ENCODE measurements around the gene NPW. TPM values are rescaled to one million over a fixed set of nuclear protein-coding genes. Genes with fewer than 3 reads are reported as not detected.
A peak's percentile ranks its signal among the peaks of the same experiment; 100 is the strongest.

The NPW gene
- total RNA-seq, 2 donors from 2014 or later = 0.84 TPM; not detected in 1

GRCh38 chr16:1983544-1984346 is 35.8 kb upstream of the NPW start, which contains the start of gene GFER:
TSS of gene GFER (plus strand) at chr16:1984193. CDS start at chr16:1984219, 26 bp downstream.
- ATAC-seq = peak; percentile 96
- intact Hi-C loops (cut with DNase I) = no loop called here
- DNase-seq = peak; percentile 91

GRCh38 chr16:1984347-1985225 is 35.0 kb upstream of the NPW start:
- intact Hi-C loops (cut with DNase I) = no loop called here
- ATAC-seq (peak; percentile 6 to 14), DNase-seq (no peak)

GRCh38 chr16:1985466-1986150 is 34.0 kb upstream of the NPW start:
- intact Hi-C loops (cut with DNase I) = no loop called here
- ATAC-seq (no peak), DNase-seq (no peak)

- ATAC-seq (no peak), DNase-seq (no peak)
- intact Hi-C loops (cut with DNase I) = no loop called here
These were observed 32.4 kb upstream of the NPW start for GRCh38 chr16:1987198-1987597.

- no peak for ATAC-seq
- no peak for DNase-seq
- intact Hi-C loops (cut with DNase I) = no loop called here
These were observed 30.1 kb upstream of the NPW start, which contains the start of gene SYNGR3 for GRCh38 chr16:1989209-1990100. TSS of gene SYNGR3 (plus strand) at chr16:1989970. CDS start at chr16:1990103, 133 bp downstream.

- ATAC-seq = no peak
- DNase-seq = no peak
- intact Hi-C loops (cut with DNase I) = no loop called here
These were observed 29.6 kb upstream of the NPW start for GRCh38 chr16:1990101-1990350.

GRCh38 chr16:1990351-1991134 is 29.0 kb upstream of the NPW start:
- no peak for DNase-seq

GRCh38 chr16:1991135-1991551 is 28.4 kb upstream of the NPW start:
- intact Hi-C loops (cut with DNase I) = no loop called here
- DNase-seq (no peak), ATAC-seq (peak in 1 of 2 donors; percentile 3)

More at GRCh38 chr16:1990351-1991134, 29.0 kb upstream of the NPW start:
- intact Hi-C loops (cut with DNase I) = no loop called here
- no peak for ATAC-seq

GRCh38 chr16:1991588-1991947 is 28.0 kb upstream of the NPW start:
- no peak for ATAC-seq
- intact Hi-C loops (cut with DNase I) = no loop called here
- DNase-seq = no peak

- ATAC-seq = peak; percentile 90 to 93
- peak; percentile 97 for DNase-seq
- intact Hi-C loops (cut with DNase I) = no loop called here
These were observed 27.5 kb upstream of the NPW start for GRCh38 chr16:1991948-1992703.

- DNase-seq = no peak
- peak in 1 of 2 donors; percentile 1 for ATAC-seq
- intact Hi-C loops (cut with DNase I) = no loop called here
These were observed 26.8 kb upstream of the NPW start for GRCh38 chr16:1992704-1993317.

- intact Hi-C loops (cut with DNase I) = no loop called here
- DNase-seq (peak; percentile 31), ATAC-seq (no peak)
These were observed 25.9 kb upstream of the NPW start for GRCh38 chr16:1993731-1994131.

GRCh38 chr16:1997494-1998359 is 21.9 kb upstream of the NPW start:
- DNase-seq = no peak

GRCh38 chr16:1998360-1998835 is 21.2 kb upstream of the NPW start:
- no peak for ATAC-seq
- intact Hi-C loops (cut with DNase I) = no loop called here
- DNase-seq = no peak

More at GRCh38 chr16:1997494-1998359, 21.9 kb upstream of the NPW start:
- ATAC-seq = peak in 1 of 2 donors; percentile 32
- intact Hi-C loops (cut with DNase I) = no loop called here

GRCh38 chr16:1998852-1999801 is 20.5 kb upstream of the NPW start:
- ATAC-seq (no peak), DNase-seq (no peak)
- intact Hi-C loops (cut with DNase I) = no loop called here
